C4-2B (cell line): Measurements from ENCODE around the gene SHROOM3.

ENCODE experiments used
- ZFX ChIP-seq: fragments of 450-650 bp; IDR thresholded peaks from 2 replicates; pipeline ENCODE4 v1.6.1; 2017
- TF ChIP-seq, protein P1 (sequence below): fragments of 450-650 bp; conservative IDR thresholded peaks from 2 replicates; pipeline ENCODE4 v1.5.1; 2017; ENCODE audit warnings: mild to moderate bottlenecking

DNA sequence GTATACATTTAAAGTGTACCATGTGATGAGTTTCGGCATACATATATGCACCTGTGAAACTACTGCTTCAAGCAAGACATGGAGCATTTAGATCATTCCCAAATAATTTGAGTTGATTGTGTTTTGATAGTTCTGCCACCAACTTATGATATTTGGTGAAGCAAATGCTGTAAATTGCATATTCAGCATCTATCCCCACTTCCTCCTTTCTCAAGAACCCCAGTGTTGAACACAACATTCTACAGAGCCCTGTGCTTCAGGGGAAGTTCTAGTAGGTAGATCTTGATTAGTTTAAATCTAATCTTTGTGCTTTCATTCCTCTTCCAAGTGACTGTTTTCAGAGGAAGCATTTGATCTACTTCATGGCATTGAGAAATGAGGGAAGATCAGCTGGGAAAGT lies 5.4 kb upstream of the SHROOM3 start:
- TF ChIP-seq, protein P1, sequence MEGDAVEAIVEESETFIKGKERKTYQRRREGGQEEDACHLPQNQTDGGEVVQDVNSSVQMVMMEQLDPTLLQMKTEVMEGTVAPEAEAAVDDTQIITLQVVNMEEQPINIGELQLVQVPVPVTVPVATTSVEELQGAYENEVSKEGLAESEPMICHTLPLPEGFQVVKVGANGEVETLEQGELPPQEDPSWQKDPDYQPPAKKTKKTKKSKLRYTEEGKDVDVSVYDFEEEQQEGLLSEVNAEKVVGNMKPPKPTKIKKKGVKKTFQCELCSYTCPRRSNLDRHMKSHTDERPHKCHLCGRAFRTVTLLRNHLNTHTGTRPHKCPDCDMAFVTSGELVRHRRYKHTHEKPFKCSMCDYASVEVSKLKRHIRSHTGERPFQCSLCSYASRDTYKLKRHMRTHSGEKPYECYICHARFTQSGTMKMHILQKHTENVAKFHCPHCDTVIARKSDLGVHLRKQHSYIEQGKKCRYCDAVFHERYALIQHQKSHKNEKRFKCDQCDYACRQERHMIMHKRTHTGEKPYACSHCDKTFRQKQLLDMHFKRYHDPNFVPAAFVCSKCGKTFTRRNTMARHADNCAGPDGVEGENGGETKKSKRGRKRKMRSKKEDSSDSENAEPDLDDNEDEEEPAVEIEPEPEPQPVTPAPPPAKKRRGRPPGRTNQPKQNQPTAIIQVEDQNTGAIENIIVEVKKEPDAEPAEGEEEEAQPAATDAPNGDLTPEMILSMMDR: no peak
- TF ChIP-seq ZFX: no peak
